Esophagus (tissue), 2 donors: ENCODE measurements around the gene SORL1-AS1.
"Not testable (repeated sequence)": the region's sequence is repeated elsewhere in the genome, so short reads cannot be mapped to it uniquely, and the experiment has no call there.

Experiments
- H3K27ac ChIP-seq, 2 donors: one replicate each; pipeline ENCODE4 v1.5.1; 2013; ENCODE audit warnings: low read depth in 2 of 2, mild to moderate bottlenecking in 2 of 2, inconsistent platforms in 1 of 2, low read length in 1 of 2, moderate library complexity in 1 of 2
- H3K27me3 ChIP-seq, 2 donors: one replicate each; pipeline ENCODE4 v1.6.1; 2013; ENCODE audit warnings: low read length in 2 of 2, control low read depth in 1 of 2, mild to moderate bottlenecking in 1 of 2; ENCODE audit not compliant: insufficient read depth in 2 of 2, control insufficient read depth in 1 of 2
- H3K36me3 ChIP-seq, 2 donors: one replicate each; pipeline ENCODE4 v1.6.1; 2013; ENCODE audit warnings: low read length in 1 of 2; ENCODE audit not compliant: control insufficient read depth in 2 of 2, insufficient read depth in 2 of 2
- H3K4me1 ChIP-seq, 2 donors: one replicate each; pipeline ENCODE4 v1.6.1; 2013; ENCODE audit warnings: low read length in 1 of 2; ENCODE audit not compliant: control insufficient read depth in 2 of 2, insufficient read depth in 2 of 2
- H3K4me3 ChIP-seq, 2 donors: one replicate each; pipeline ENCODE4 v1.5.1; 2013; ENCODE audit warnings: low read length in 2 of 2, mild to moderate bottlenecking in 2 of 2, low read depth in 1 of 2, moderate library complexity in 1 of 2
- H3K9me3 ChIP-seq, 2 donors: one replicate each; pipeline ENCODE4 v1.6.1; 2013; ENCODE audit warnings: mild to moderate bottlenecking in 2 of 2, low read depth in 1 of 2, low read length in 1 of 2, moderate library complexity in 1 of 2; ENCODE audit not compliant: control insufficient read depth in 2 of 2, insufficient read depth in 1 of 2
- WGBS, 2 donors: extraction: QIAGEN DNeasy Blood & Tissue Kit; methylation state at CpG; one replicate each; pipeline ENCODE4 v1.1.7; 2013; 5-methylcytosine and 5-hydroxymethylcytosine counted together
- donor health status: healthy with polysubstance abuse.
- donor health status: Bipolar disorder and iron deficiency.

The SORL1-AS1 gene

DNA sequence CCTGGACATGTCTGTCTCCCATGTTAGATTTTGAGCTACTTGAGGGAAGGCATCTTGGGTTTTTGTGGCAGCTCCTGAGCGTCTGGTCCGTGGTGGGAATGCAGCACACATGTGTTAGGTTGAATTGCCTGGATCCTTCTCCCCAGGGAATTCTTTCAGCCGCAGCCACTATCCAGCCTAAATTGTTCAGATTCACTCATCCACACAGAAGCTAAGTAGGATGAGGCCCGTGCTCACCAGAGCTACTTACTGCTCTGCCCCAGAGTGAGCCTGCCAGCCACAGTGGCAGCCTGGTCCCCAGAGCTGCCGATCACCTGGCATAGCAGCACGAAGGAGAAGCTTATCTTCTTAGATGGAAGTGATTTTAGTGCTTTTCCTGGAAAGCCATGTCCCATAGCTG is 34.4 kb upstream of the SORL1-AS1 start:
- no peaks in the 10 kb centered on the region for H3K9me3 ChIP-seq
- H3K4me3 ChIP-seq = no peak overlapping the region
- H3K4me1 ChIP-seq = peaks cover 5 to 13% of the 10 kb centered on the region in 2 donors
- no peak overlapping the region for H3K27ac ChIP-seq
- no peaks in the 10 kb centered on the region for H3K27me3 ChIP-seq
- H3K36me3 ChIP-seq = no peaks in the 10 kb centered on the region
- 73 to 76% methylated on average over 6 of the region's 6 CpGs for WGBS, 2 donors

DNA sequence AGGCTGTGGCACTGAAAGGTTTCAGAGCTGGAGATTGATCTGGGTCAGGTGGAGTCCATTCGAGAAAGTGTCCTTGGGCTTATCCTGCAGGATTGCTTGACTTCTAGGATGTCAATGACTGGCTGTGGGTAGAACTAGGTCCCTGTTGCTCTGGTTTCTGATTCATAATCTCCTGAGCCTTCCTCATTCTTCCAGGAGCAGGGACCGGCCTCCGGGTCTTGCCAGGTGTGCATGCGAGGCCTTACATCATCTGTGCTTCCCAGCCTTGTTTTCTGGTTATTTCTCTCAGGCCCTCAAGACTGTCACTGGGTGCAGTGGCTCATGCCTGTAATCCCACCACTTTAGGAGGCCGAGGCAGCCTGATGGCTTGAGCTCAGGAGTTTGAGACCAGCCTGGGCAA is 33.3 kb upstream of the SORL1-AS1 start:
- H3K27ac ChIP-seq = no peak overlapping the region
- H3K36me3 ChIP-seq = no peaks in the 10 kb centered on the region
- WGBS, 2 donors = 85% methylated on average over 5 of the region's 5 CpGs
- H3K27me3 ChIP-seq = no peaks in the 10 kb centered on the region
- H3K4me3 ChIP-seq = no peak overlapping the region
- no peaks in the 10 kb centered on the region for H3K9me3 ChIP-seq
- H3K4me1 ChIP-seq = peaks cover 5 to 13% of the 10 kb centered on the region in 2 donors

DNA sequence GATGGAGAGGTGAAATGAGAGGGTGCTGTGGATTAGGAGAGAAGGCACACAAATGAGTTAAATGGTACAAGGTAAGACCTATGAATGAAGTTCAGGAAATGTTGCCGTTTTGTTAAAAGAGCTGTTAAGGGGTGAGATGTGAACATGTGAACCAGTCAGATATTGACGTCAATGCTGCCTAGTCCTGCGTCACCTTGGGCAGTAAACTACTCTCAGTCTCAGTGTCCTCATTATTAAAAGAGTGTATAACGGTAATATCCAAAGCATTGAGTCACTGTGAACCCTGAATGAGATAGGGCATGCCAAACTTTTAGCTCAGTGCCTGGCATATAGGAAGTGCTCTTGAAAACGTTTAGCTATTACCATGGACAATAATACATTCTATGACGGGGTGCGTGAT is 32.4 kb upstream of the SORL1-AS1 start:
- H3K4me1 ChIP-seq = peaks cover 5 to 13% of the 10 kb centered on the region in 2 donors

GRCh38 chr11:121483805-121484480 is 31.2 kb upstream of the SORL1-AS1 start:
- Histone ChIP-seq H3K27ac (no peak overlapping the region), H3K9me3 (no peaks in the 10 kb centered on the region), H3K4me1 (peaks cover 8 to 11% of the 10 kb centered on the region in 2 donors), H3K36me3 (no peaks in the 10 kb centered on the region), H3K4me3 (no peak overlapping the region), H3K27me3 (no peaks in the 10 kb centered on the region)
- 80 to 84% methylated on average over 4 of the region's 4 CpGs for WGBS, 2 donors

More for the DNA sequence above, 32.4 kb upstream of the SORL1-AS1 start:
- Histone ChIP-seq H3K27me3 (no peaks in the 10 kb centered on the region), H3K36me3 (no peaks in the 10 kb centered on the region), H3K9me3 (no peaks in the 10 kb centered on the region), H3K27ac (no peak overlapping the region), H3K4me3 (no peak overlapping the region)
- WGBS, 2 donors = 87 to 88% methylated on average over 7 of the region's 7 CpGs

DNA sequence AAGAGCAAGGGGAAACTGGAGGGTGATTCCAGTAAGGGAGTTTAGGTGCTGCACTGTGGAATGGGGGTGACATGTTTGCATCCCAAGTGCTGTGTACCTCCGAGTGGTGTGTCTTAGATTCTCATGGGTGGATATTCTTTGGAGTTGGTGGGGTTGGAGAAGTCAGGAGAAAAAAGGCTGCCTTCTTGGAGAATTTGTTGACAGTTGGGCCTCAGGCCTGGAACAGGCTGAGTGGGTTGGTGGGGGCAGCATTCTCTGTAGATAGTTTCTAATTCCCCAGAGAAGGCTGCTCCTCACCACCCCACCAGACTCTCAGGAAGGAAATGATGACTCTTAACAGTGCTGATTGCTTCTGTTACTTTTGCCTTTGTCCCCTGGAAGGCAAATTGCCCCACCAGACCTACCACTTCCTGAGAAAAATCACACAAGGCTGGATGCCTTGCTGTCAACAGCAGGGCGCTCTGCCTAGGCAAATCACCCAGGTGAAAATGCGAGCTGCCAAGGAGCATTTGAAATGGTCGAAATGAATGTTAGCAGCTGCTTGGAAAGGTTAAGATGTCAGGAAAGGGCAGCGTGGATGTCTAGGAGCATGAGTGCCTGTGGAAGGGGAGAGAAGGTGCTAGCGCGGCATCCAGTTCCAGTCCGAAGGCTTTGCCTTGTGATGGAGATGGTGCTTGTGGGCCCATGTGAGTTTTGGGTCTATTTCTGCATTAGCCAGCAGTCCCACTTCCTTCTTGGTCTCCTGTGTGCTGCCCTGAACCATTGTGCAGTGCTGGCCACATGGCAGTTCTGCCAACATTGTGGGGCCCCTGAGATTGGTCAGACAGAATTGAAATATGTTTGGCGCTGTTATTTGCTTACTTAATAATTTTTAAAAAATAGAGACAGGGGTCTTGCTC is 29.7 kb upstream of the SORL1-AS1 start:
- 69 to 70% methylated on average over 9 of the region's 9 CpGs for WGBS, 2 donors
- no peak overlapping the region for H3K27ac ChIP-seq

GRCh38 chr11:121481484-121482230 is 28.9 kb upstream of the SORL1-AS1 start:
- H3K27me3 ChIP-seq, H3K4me3 ChIP-seq, H3K36me3 ChIP-seq, H3K4me1 ChIP-seq, H3K9me3 ChIP-seq, H3K27ac ChIP-seq: not testable (repeated sequence)
- 78% methylated on average over 2 of the region's 2 CpGs for WGBS, 2 donors

More for the DNA sequence above, 29.7 kb upstream of the SORL1-AS1 start:
- H3K9me3 ChIP-seq = no peaks in the 10 kb centered on the region
- H3K27me3 ChIP-seq = no peaks in the 10 kb centered on the region
- no peaks in the 10 kb centered on the region for H3K36me3 ChIP-seq
- no peak overlapping the region for H3K4me3 ChIP-seq
- peaks cover 8 to 10% of the 10 kb centered on the region in 2 donors for H3K4me1 ChIP-seq

DNA sequence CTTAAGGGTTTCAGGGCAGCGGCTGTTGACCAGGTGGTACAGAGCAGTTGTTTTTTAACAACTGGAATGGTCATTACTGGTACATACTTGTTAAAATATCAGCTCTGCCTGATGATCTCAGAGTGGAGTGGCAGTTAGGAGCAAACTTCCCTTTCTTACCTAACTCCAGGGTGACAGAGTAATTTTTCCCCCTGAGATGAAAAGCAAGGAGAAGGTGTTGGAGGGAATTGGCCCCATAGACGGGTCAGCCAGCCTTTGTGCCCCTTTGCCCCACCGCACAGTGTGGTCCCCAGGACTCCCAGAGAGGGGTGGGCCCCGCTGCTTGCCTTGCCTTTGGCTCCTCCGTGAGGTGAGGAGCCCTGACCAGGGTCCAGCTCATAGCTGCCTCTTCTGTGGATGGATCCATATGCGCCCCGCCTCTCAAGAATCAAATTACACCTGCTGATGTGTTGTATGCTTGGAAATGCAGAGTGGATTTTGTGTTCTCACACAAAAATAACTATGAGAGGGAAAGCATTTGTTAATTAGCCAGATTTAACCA is 27.0 kb upstream of the SORL1-AS1 start:
- H3K9me3 ChIP-seq = no peaks in the 10 kb centered on the region
- peaks cover 8 to 9% of the 10 kb centered on the region in 2 donors for H3K4me1 ChIP-seq
- H3K27me3 ChIP-seq = no peaks in the 10 kb centered on the region
- H3K36me3 ChIP-seq = no peaks in the 10 kb centered on the region
- H3K4me3 ChIP-seq = no peak overlapping the region
- WGBS, 2 donors = 85 to 91% methylated on average over 7 of the region's 7 CpGs
- no peak overlapping the region for H3K27ac ChIP-seq

DNA sequence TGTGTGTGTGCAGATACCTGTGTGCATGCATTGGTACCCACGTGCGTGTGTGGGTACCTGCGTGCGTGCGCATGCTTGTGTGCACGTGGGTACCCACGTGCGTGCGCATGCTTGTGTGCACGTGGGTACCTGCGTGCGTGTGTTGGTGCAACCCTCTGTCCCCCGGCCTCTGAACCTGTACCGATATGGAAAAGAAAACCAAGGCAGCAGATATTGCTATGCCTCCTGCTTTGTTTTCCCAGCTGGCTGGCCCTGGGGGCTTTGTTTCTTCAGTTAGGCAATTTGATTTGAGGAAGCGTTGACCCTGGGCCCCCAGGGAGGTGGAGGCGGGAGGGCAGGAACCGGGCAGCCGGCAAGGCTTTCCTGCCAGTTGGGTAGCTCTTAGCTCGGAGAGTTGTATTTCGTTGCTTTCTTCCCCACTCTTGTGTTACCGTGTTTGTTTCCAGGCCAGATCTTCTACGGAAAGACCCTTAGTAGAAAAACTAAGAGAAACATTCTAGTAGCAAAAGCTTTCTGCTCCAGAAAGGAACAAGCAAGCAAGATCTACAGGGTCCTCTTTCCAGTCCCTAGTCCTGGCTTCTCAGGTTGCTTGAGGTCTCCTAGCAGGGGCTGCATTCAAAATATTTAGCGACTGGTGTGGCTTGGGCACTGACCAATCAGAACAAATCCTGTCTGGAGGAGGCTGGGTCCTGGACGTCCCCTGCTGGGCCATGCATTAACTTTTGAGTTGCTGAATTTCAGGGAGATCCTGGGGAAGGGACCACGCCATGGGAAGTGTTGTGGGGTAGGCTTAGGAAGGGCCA is 26.3 kb upstream of the SORL1-AS1 start:
- Histone ChIP-seq H3K9me3 (no peaks in the 10 kb centered on the region), H3K27ac (no peak overlapping the region), H3K27me3 (no peaks in the 10 kb centered on the region), H3K4me1 (peaks cover 8 to 9% of the 10 kb centered on the region in 2 donors), H3K4me3 (no peak overlapping the region), H3K36me3 (no peaks in the 10 kb centered on the region)
- WGBS, 2 donors = 64 to 71% methylated on average over 25 of the region's 25 CpGs
